Measurements from ENCODE around the gene FKRP.

Gene FKRP

GRCh38 chr19:46719629-46720502 lies 26.0 kb upstream of the FKRP start:
- DNase-seq, result no peak

DNA sequence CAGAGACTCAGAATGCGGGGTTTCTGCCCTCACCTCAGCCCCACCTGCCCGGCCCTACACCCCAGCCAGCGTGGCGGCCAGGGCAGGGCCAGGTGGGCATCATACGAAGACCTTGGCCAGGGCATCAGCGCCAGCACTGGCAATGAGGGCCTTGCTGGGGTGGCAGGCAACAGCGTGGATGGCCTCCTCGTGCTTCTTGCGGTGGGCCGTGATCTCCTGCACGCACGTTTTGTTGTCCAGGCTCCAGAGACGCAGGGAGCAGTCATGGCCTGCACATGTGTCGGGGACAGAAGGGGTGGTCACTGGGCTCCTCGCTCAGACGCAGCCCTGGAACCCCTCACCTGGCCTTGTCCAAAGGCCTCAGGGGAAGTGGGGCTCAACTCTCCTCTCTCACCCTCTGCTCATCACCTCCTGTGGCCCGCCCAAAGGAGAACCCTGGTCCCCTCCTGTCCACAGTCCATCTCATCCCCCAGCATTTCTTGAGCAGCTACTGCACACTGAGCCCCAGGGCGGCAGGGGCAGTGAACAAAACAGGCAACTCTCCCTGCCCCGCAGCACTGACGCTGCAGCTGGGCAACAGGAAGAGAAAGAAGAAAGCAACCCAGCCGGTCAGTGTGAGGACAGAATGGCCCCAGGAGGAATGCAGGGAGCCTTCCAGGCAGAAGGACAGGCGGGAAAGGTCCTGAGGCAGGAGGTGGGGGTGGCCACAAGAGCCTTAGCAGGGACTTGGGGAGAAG lies 25.2 kb upstream of the FKRP start:
- DNase-seq, result no peak

GRCh38 chr19:46721269-46722003 lies 24.4 kb upstream of the FKRP start:
- no peak for DNase-seq

DNA sequence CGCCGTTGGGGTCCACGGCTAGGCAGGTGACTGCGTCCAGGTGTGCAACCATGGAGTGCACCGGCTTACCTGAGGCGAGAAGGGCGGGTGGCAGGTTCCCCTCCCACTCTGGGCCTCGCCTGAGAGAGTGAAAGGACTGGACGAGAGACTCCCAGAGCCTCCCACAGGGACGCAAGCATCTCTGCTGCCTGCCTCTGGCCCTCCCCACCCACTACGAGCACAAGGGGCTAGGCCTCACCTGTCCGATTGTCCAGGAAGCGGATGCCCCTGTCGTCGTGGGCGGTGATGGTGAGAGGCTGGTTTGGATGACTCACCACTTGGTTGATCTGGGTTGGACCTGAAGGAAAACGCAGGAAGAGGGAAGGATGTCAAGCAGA lies 23.9 kb upstream of the FKRP start:
- no peak for DNase-seq

DNA sequence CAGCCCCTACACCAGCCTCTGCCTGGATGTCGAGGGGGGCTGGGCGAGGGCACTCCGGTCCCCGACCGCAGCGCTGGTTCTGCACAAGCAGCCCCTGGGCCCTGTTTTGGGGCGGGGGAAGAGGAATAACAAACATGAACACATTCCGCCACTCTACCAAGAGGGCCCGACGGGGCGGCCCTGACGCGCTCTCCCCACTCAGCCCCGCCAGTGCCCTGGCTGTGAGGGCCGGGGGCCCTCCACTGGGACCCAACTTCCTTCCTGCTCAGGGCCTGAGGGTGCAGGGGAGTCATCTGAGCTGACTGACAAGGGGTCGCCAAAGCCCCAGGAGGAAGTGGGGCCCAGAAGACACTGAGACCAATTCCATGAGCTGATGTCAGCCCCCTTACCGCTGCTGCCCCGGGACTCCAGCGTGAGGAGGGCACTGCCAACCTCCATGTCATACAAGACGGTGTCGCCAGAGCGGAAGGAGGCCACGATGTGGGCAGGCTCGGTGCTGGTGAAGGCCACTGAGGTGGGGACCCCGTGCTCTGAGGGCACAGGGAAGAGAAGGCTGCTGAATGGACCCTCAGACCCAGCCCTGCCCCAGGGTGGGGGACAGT lies 23.3 kb upstream of the FKRP start:
- no peak for DNase-seq

DNA sequence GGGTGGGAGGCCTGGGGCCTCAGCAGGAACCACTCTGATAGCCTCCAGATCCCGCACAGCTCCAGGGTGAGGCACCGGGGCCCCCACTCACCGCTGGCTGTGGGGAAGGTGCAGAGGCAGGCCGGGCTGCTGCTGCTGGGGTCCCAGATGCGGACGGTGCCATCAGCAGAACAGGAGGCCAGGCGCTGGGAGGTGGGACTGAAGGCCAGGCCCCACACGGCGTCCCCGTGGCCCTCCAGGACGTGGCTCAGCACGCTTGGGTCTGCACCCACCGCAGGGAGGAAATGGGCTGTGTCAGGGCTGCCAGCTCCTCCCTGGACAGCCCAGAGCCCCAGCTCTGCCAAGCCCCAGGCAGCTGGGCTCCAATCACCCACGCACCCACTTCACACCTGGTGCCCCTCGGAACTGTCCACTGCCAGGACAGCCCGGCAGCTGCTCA lies 22.8 kb upstream of the FKRP start:
- DNase-seq, result no peak

- no peak for DNase-seq
Measured at GRCh38 chr19:46723471-46723870, 22.4 kb upstream of the FKRP start.

DNA sequence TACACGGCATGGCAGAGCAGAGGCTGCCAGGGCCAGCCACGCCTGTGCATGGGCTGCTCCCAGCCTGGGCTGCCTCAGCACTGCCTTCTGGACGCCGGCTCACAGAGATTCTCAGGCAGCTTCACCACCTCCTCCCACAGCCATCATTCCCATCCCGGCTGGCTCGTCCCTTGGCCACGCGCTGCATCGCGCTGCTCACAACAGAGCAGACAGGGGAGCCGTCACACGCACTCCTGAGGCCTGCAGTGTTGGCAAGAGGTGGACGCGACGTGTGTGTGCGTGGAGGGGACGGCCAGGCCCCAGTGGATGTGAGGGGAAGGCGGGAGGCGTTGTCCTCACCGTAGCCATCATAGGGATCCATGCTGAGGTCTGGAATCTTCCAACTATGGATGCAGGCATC lies 21.4 kb upstream of the FKRP start:
- DNase-seq, result no peak

DNA sequence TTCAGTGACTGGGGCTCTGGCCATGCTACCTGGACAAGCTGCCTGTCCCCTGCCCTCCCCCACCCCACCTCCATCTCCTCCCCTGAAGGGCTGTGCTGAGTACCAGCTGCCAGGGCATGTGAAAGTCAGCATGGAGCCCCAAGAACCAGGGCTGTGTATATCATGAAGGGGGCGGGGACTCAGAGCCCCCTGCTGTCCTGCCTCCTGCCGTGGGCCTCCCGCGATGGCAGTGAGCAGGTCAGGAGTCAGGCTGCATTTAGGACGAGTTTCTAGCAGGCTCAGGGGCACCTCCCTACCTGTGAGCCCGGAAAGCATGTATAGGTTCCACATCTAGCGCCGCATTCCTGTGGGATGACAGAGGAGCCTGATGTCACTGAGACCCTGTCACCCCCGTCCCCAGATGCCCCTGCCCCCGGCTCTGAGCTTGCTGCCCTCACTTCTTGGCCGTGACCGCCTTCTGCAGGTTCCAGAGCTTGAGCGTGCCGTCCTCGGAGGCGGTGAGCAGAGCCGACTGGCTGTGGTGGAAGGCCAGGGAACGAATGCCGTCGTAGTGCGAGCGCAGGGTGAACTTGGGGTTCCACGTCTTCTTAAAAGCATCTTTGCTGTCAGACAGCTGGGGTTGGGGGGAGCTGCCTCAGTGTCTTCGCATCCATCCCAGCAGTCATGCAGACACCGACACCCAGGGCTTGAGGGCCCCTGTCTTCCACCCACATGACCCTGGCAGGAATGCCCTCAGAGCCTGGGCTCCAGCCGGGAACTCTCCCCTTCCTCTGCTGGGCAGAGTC lies 20.6 kb upstream of the FKRP start:
- no peak for DNase-seq

DNA sequence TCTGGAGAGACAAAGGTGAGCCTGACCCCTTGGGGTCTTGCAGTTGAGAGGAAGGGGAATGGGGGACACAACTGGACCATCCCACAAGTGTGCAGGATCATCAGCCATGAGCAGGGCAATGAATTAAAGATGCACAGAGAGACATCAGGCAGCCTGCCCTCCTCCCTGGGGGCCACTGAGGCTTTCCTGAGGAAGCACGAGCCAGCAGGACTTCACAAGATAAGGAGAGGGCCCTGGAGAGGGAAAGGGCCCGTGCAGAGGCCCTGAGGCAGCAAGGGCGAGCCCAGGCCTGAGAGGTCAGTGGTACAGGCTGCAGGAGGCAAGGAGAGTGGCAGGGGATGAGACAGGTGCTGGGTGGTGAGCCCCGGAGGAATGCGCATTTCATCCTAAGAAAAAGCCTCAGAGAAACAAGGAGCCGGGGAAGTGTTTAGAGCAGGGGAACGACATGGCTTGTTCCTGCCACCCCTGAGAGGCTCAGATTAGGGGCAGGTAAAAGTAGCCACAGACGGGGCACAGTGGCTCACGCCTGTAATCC lies 19.9 kb upstream of the FKRP start:
- no peak for DNase-seq

- DNase-seq, result no peak
Measured at GRCh38 chr19:46726551-46726950, 19.3 kb upstream of the FKRP start.

DNA sequence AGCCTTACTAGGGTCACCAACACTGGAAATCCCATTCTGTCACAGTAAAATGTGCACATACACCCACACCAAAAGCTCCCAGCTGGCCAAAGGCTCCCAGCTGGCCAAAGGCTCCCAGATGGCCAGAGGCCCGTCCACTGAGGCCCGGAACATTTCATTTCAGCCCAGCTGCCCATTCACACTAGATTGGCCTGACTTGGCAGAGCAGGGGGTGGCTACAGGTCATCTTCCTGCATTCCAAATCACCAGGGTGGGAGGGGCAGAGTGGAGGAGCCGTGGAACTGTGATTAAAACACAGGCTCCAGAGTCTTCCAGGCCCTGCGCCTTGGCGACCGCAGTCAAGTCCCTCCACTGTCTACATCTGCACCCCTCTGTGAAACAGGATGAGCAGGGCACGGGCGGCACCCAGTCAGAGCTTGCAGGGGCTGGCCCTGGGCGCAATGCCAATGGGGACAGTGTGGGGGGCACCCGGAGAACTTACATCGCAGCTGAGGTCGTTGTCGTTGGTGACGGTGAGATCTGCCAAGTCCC lies 18.8 kb upstream of the FKRP start:
- DNase-seq, result no peak

DNA sequence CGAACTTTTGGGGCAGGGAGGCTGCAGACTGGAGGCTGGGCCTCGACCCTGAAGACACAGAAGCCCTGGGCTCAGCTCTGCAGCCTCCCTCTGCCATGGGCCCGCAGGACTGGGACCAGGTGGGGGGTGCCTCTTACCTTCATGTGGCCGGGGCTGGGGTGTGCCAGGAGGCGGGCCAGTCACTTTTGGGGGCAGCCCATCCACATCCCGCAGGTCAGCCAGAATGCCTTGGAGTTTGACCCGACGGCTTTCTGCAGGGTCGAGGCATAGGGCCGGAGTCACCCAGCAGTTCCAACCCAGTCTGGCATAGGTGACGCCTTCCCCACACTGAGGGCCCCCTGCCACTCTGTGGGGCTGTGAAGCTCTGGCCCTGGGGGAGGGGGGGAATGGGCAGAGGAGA lies 18.1 kb upstream of the FKRP start:
- DNase-seq, result no peak

DNA sequence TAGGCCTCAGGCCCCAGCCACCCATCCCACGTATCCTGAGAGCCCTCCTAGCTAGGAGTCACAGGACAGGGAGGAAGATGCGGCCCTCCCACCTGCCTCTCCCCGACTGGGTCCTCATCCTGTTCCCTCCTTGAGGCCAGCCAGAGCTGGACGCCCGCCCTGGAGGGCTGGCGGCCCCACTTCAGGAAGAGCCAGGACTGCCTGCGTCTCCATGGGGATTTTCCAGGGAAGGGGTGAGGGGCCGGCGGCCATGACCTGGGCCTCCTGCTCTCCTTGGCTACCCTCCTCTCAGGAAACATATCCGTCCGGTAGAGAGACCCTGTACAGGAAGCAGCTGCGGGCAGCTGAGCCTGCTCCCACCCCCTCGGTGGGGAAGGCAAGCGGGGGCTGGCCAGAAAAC lies 17.6 kb upstream of the FKRP start:
- DNase-seq, result no peak

DNA sequence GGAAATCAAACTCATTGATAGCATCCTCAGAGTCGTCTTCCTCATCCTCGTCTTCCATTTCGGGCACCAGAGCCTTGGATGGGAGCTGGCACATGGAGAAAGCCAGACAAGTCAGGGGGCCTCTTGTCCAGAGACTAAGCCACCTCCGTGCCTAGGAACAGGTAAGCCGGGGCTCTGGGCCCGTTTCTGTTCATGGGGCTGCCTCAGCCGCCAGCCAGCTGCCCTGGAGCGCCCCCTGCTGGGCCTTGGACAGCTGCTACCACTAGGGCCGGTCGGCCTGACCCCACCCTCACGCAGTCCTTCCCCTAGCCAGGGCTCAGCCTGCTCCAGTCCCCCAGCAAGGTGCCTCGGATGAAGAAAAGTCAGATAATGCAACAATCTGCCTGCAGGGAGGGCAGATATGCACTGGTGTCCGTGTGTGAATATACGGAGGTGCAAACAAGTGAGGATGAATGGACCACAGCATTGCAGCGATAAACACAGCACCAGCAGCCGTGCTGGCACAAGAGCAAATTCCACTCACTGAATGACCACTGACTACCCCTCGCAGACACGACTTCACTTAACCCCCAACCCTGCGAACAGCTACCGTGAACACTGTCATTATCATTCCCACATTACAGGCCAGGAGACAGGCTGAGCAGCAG lies 17.0 kb upstream of the FKRP start:
- DNase-seq, result no peak

GRCh38 chr19:46729696-46730095 lies 16.2 kb upstream of the FKRP start:
- no peak for DNase-seq

DNA sequence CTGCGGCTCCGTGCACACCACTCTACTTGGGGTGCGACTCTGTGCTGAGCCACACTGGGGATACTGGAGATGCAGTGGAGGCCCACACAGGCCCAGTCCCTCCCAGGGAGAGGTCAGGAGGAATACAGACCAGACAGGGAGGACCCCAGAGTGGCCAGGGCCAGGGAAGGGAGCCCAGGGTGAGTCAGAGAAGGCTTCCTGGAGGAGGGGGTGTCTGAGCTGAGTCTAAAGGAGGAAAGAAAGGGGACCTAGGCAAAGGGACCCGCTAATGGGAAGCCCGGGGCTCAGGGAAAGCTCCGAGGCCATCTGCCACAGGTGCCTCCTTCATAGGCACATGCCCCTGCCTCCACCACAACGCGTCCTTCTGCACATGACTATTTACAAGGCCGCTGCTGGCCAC lies 15.7 kb upstream of the FKRP start:
- DNase-seq, result no peak

GRCh38 chr19:46730595-46730994 lies 15.3 kb upstream of the FKRP start:
- DNase-seq, result no peak

DNA sequence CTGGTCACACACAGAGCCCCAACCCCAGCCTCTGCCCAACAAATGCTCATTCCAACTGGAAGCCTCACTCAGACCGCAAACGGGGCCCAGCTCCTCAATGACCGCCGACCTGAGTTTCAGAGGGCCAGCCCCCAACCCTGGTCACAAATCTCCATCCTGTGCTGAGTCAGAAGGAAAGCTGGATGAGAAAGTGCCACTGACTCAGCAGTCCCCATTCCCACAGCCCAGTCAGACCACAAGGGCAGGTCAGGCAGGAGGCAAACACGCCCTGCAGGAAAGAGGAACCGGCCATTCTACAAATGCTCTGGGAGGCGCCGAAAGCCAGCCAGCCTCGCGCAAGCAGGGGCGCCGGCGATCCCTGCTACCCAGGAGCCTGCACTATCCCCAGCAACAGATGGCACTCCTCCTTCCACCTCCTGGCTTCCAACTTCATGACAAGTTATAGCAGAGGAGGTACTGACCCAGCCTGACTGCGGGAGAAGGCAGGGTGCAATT lies 14.8 kb upstream of the FKRP start:
- no peak for DNase-seq

DNA sequence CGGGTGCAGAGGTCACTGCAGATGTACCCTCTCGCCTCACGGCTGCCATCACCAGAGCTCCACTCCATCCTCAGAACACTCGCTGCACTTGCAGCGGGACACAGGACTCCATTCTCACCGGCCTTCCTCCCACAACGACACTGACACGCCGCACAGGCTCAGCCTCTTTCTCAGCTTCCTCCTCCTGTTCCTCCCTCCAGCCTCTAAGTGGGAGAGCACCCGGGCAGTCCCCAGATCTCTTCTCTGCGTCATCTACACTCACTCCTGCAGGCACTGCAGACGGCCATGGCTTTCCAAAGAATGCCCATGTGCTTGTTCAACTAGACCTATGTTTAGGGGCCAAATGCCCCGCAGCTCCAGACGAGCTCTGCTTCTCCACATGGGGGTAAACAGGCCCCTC lies 14.3 kb upstream of the FKRP start:
- DNase-seq, result no peak
